D341Med (cell line): ENCODE data around the gene ARHGAP6.

Experiments used
- DNase-seq: peaks from one replicate; pipeline ENCODE4 v3.0.0; 2012; ENCODE audit warnings: low spot score

ARHGAP6 gene

GRCh38 chrX:11575332-11575731, 90.4 kb downstream of the ARHGAP6 start:
- no peak for DNase-seq

GRCh38 chrX:11567528-11568220, 98.0 kb downstream of the ARHGAP6 start:
- DNase-seq = no peak

GRCh38 chrX:11566789-11567188, 98.9 kb downstream of the ARHGAP6 start:
- no peak for DNase-seq

- no peak for DNase-seq
Measured at GRCh38 chrX:11566173-11566572, 99.5 kb downstream of the ARHGAP6 start.

GRCh38 chrX:11564546-11564945, 101.2 kb downstream of the ARHGAP6 start:
- DNase-seq = no peak

- DNase-seq = no peak
Measured at GRCh38 chrX:11562570-11562969, 103.2 kb downstream of the ARHGAP6 start.

- DNase-seq = peak; percentile 38
Measured at GRCh38 chrX:11558972-11559371, 106.7 kb downstream of the ARHGAP6 start.

- DNase-seq = no peak
Measured at GRCh38 chrX:11557120-11557519, 108.6 kb downstream of the ARHGAP6 start.

GRCh38 chrX:11555759-11556158, 110.0 kb downstream of the ARHGAP6 start:
- no peak for DNase-seq

- DNase-seq = no peak
Measured at GRCh38 chrX:11553594-11553993, 112.1 kb downstream of the ARHGAP6 start.

GRCh38 chrX:11551151-11551550, 114.6 kb downstream of the ARHGAP6 start:
- DNase-seq = no peak

GRCh38 chrX:11546917-11547316, 118.8 kb downstream of the ARHGAP6 start:
- DNase-seq = no peak

GRCh38 chrX:11543249-11543648, 122.5 kb downstream of the ARHGAP6 start:
- DNase-seq = no peak

- DNase-seq = no peak
Measured at GRCh38 chrX:11541510-11541909, 124.2 kb downstream of the ARHGAP6 start.

- no peak for DNase-seq
Measured at GRCh38 chrX:11540532-11541377, 125.0 kb downstream of the ARHGAP6 start.

GRCh38 chrX:11537141-11537540, 128.6 kb downstream of the ARHGAP6 start:
- DNase-seq = no peak

- no peak for DNase-seq
Measured at GRCh38 chrX:11535156-11535919, 130.4 kb downstream of the ARHGAP6 start.

GRCh38 chrX:11533199-11533651, 132.5 kb downstream of the ARHGAP6 start:
- DNase-seq = peak; percentile 39

GRCh38 chrX:11532291-11533078, 133.2 kb downstream of the ARHGAP6 start:
- DNase-seq = no peak

- DNase-seq = no peak
Measured at GRCh38 chrX:11531226-11531625, 134.5 kb downstream of the ARHGAP6 start.

- no peak for DNase-seq
Measured at GRCh38 chrX:11530621-11531020, 135.1 kb downstream of the ARHGAP6 start.

GRCh38 chrX:11528623-11529022, 137.1 kb downstream of the ARHGAP6 start:
- no peak for DNase-seq
